GM10847 (cell line): ENCODE results near the gene GABPB1.

Experiments
- POLR2A ChIP-seq: IDR thresholded peaks from 2 replicates; pipeline ENCODE4 v1.6.1; 2011; ENCODE audit not compliant: insufficient read length; ENCODE audit errors: extremely low read depth

GABPB1 gene

DNA sequence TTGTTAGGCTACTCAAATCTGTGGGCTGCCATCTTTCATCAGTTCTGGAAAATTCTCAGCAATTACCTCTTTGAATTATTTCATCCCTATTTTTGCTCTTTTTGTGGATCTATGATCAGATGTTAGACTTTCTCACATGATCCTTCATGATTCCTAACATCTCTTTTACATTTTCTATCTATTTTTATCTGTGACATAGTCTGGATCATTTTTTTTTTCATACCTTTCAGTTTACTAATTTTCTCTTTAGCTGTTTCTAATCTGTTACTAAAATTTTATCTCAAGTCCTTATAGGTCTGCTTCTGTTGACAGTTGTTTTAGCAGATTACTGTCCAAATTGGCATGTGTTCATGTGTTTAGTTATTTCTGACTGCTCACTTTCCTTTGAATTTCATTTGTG lies 47.2 kb downstream of the GABPB1 start:
- no peak for TF ChIP-seq POLR2A

DNA sequence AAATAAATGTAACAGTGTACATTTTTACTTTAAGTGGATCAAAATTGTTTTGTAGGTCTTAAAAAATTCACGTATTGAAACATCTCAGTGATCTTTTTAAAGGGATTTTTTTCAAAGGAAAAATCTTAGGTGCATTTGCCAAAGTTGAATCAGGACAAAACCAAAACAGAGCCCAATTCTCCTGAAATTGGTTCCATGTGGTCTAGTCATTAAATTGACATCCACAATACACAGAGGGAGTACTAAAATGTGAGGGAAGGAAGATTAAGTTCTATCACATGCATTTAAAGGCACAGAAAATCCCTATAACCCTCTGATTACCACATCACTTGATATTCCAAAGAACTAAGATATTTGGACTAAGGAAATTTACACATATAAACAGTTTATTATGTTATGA lies 50.2 kb downstream of the GABPB1 start:
- no peak for TF ChIP-seq POLR2A

DNA sequence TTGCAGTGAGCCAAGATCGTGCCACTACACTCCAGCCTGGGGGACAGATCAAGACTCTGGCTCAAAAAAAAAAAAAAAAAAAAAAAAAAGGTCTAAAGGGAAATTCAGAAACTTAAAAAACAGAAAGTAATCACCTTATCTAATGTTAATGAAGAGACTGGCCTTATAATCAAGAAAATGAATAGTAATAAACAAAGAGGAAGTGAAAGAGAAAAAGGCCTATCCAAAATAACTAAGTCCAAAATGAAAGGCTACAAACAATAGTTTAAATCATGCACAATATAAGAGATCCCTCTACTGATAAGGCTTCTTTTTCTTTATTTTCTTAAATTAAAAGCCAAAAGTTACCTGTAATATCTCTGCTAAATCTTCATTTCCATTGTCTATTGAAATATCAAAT lies 52.4 kb downstream of the GABPB1 start:
- no peak for TF ChIP-seq POLR2A

DNA sequence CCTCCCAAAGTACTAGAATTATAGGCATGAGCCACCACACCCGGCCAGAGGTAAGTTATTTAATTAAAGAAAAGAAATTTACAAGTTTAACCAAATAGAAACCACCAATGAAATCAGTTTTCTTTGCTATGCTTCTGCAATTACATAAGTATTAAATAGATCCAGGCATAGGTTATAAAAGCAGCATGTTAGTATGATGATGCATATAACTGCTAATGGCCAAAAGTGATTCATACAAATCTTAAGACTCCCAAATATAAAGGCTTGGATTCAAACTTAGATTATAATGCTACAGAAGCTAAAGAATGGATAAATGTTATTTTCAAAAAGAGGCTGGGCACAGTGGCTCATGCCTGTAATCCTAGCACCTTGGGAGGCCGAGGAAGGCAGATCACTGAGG lies 56.7 kb downstream of the GABPB1 start:
- no peak for TF ChIP-seq POLR2A

- no peak for TF ChIP-seq POLR2A
Measured at GRCh38 chr15:50295966-50296365, 59.0 kb downstream of the GABPB1 start.

DNA sequence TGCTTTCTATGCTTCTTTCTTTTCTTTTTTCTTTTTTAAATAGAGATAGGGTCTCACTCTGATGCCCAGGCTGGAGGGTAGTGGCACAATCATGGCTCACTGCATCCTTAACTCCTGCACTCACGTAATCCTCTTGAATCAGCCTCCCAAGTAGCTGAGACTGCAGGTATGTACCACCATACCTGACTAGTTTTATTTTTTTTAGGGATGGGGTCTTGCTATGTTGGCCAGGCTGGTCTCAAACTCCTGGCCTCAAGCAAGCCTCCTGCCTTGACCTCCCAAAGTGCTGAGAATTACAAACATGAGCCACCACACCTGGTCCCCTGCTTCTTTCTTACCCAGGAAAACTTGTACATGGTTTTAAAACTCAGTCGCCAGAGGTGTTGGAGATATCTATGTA lies 65.2 kb downstream of the GABPB1 start:
- TF ChIP-seq POLR2A, result no peak

DNA sequence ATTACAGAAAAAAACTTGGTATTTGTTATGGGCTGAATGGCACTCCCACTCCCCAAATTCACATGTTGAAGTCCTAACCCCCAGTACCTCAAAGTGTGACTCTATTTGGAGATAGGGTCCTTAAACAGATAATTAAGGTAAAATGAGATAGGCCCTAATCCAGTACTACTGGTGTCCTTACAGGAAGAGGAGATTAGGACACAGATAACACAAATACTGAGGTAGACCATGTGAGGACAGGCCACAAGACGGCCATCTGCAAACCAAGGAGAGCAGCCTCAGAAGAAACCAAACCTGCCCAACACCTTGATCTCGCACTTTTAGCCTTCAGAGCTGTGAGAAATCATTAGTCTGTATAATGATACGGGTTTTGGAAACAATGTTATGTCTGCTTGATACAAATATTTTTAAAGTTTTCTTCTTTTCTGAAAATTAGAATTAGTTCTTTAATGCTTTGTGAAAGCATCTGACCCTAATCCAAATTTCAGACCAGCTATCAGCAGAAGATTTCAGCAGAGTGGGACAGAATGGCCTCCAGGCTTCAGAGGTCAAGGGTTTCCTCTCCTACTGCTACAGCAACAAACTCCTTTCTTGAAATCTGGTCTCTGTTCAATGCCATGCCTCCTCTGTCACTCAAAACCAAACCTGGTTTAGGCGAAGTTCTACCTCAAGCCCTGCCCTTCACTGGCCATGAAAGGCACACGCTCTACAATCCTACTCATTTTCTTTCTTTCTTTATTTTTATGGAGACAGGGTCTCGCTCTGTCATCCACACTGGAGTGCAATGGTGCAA lies 67.5 kb downstream of the GABPB1 start:
- no peak for TF ChIP-seq POLR2A

GRCh38 chr15:50281427-50281826 lies 73.6 kb downstream of the GABPB1 start:
- TF ChIP-seq POLR2A, result no peak

- no peak for TF ChIP-seq POLR2A
Measured at GRCh38 chr15:50280271-50280670, 74.7 kb downstream of the GABPB1 start.

GRCh38 chr15:50278496-50278895 lies 76.5 kb downstream of the GABPB1 start:
- no peak for TF ChIP-seq POLR2A

DNA sequence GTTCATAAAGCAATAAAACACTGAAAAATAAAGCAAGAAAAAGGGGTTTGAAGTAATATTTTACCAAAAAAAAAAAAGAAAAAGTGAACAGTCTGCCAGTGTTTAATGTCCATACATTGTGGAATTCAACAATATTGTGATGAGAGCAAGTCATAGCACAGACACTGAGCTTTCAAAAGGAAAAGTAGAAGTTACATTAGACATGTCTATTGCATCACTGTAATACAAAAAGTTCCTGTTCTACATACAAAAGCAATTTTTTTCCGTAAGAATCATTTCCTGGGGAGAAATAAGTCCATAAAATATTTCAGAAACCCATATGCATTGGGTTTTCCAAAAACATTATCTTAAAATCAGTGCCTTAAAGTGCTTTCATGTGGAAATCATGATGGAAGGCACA lies 77.6 kb downstream of the GABPB1 start:
- TF ChIP-seq POLR2A, result no peak

GRCh38 chr15:50275908-50276307 lies 79.1 kb downstream of the GABPB1 start:
- TF ChIP-seq POLR2A, result no peak

GRCh38 chr15:50275091-50275490 lies 79.9 kb downstream of the GABPB1 start:
- no peak for TF ChIP-seq POLR2A

DNA sequence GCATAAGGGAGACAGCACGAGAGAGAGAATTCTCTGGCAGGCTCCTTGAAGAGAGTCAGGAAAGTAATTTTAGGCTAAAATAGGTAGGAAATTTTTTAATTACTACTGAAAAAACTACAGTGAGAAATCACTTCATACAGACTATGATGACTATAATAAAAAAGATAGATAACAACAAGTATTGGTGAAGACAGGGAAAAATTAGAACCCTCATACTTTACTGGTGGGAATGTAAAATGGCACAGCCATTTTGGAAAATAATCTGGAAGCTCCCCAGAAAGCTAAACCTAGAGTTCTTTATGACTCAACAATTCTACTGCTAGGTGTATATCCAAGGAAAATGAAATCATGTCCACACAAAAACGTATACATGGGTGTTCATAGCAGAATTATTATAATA lies 87.4 kb downstream of the GABPB1 start:
- no peak for TF ChIP-seq POLR2A

- TF ChIP-seq POLR2A, result no peak
Measured at GRCh38 chr15:50265620-50266019, 89.4 kb downstream of the GABPB1 start, which contains the start of gene HDC. TSS of gene HDC (minus strand) at chr15:50265726. CDS start at chr15:50265623, 103 bp downstream.

GRCh38 chr15:50262533-50262932 lies 92.5 kb downstream of the GABPB1 start:
- no peak for TF ChIP-seq POLR2A

DNA sequence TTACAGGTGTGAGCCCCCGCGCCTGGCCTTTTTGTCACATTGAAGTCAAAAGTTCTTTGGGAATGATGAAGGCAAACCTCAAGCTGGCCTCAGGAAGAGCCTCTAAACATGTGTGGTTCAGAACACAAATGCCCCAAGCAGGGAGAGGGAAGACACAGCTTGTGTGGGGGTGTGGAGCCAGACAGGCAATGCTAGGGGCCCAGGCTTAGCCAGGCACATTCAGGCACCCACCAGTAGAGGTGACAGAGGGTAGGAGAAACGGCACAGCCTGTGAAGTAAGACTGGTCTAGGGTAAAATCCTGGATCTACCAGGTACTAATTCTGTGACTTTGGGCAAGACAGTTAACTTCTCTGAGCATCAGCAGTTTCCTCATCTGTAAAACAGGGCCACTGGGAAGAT lies 93.0 kb downstream of the GABPB1 start:
- TF ChIP-seq POLR2A, result no peak

DNA sequence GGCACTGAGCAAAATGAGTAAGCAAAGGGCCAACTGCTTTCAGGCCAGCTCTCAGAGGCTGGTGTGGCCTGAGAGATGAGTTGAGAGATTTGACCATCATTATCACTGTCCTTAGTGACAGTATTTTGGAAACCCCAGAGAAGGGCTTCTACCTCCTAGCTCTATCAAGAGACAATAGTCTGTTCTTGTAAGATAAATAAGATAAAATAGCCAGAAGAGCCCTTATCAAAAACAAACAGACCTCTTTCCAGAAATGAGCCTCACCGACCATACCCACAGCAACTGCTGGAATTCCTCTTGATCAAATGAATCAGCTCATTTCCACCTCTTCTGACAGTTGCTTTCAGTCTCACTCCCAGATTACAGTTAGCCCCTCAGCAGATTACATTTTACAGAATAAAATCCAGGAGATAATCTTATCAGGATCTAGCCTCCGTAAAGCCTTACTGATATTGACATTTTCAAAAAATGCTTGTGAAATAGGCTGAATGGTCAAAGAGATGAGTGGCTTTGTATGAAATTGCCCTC lies 94.0 kb downstream of the GABPB1 start:
- no peak for TF ChIP-seq POLR2A

GRCh38 chr15:50259276-50259675 lies 95.7 kb downstream of the GABPB1 start:
- TF ChIP-seq POLR2A, result no peak
